ENCODE measurements around the gene OR10J1.

- TF ChIP-seq ELF4 (IDR thresholded peaks at IDR 0.05) (no peak), FOXK2 (IDR thresholded peaks at IDR 0.05) (no peak)
Observed at GRCh38 chr1:159473335-159473734, 33.8 kb downstream of the OR10J1 start.

Measured in HEK293T (cell line).